ENCODE measurements around the gene TAP1.

- no peak for TF ChIP-seq TAF1 (IDR thresholded peaks at IDR 0.05; ENCODE audit: borderline replicate concordance, low read depth, low read length)
- TF ChIP-seq MAX (IDR thresholded peaks at IDR 0.05; ENCODE audit: low read depth, low read length) = no peak
- no peak for TF ChIP-seq SRF (IDR thresholded peaks at IDR 0.05; ENCODE audit: low read depth in 2 of 2, low read length in 2 of 2)
- TF ChIP-seq PML (IDR thresholded peaks at IDR 0.05; ENCODE audit: low read length) = no peak
- TF ChIP-seq CTCF (IDR thresholded peaks at IDR 0.05 in 2 of 3, conservative IDR thresholded peaks at IDR 0.05 in 1 of 3; ENCODE audit: control insufficient read depth in 2 of 3, extremely low read depth in 1 of 3, insufficient read depth in 1 of 3, low read depth in 3 of 3, low read length in 3 of 3) = no peak
- no peak for TF ChIP-seq CHD2 (IDR thresholded peaks at IDR 0.05; ENCODE audit: borderline replicate concordance, low read depth, low read length)
Measured at GRCh38 chr6:32889533-32889932, 36.0 kb upstream of the TAP1 start.
